Sigmoid colon (tissue), 7 donors: ENCODE measurements around the gene MLNR. TPM values are rescaled to one million over a fixed set of nuclear protein-coding genes. Genes with fewer than 3 reads are reported as not detected.

ENCODE experiments used
- DNase-seq: peaks from one replicate; pipeline ENCODE4 v3.0.0-alpha.2; 2019
- H3K27ac ChIP-seq, 4 donors: fragments of 200-600 bp; sonication (generic); one replicate each; pipeline ENCODE4 v1.5.1; 2016 to 2019; ENCODE audit warnings: mild to moderate bottlenecking in 1 of 4
- H3K27me3 ChIP-seq, 3 donors: fragments of 200-600 bp; sonication (generic); one replicate each; pipeline ENCODE4 v1.5.1; 2019; ENCODE audit warnings: mild to moderate bottlenecking in 1 of 3
- H3K36me3 ChIP-seq, 4 donors: fragments of 200-600 bp; sonication (generic); one replicate each; pipeline ENCODE4 v1.5.1; 2016 to 2019
- H3K4me1 ChIP-seq, 4 donors: fragments of 200-600 bp; sonication (generic); one replicate each; pipeline ENCODE4 v1.5.1; 2017 to 2019
- H3K4me3 ChIP-seq, 4 donors: fragments of 200-600 bp; sonication (generic); one replicate each; pipeline ENCODE4 v1.5.1; 2017 to 2019; ENCODE audit warnings: mild to moderate bottlenecking in 2 of 4, moderate library complexity in 1 of 4
- H3K9me3 ChIP-seq, 4 donors: fragments of 200-600 bp in 3 of 4; sonication (generic) in 3 of 4; one replicate each; pipeline versions ENCODE4 v1.5.1 to v1.6.1; 2013 to 2019
- CTCF ChIP-seq, 4 experiments: fragments of 450-650 bp in 3 of 4; fragments of 200-600 bp in 1 of 4; IDR thresholded peaks; one replicate each; pipeline ENCODE4 v1.5.1; 2016 to 2019; ENCODE audit warnings: antibody characterized with exemption in 4 of 4, mild to moderate bottlenecking in 3 of 4, moderate library complexity in 2 of 4
- EP300 ChIP-seq, 4 donors: sonication (generic); formaldehyde crosslinking; IDR thresholded peaks; one replicate each; pipeline ENCODE4 v1.6.1; 2017; ENCODE audit warnings: antibody characterized with exemption in 4 of 4
- POLR2A ChIP-seq, 2 donors: fragments of 450-650 bp; IDR thresholded peaks; one replicate each; pipeline ENCODE4 v1.6.1; 2016; ENCODE audit warnings: antibody characterized with exemption in 2 of 2, mild to moderate bottlenecking in 2 of 2, moderate library complexity in 2 of 2
- POLR2AphosphoS5 ChIP-seq, 4 donors: sonication (generic); formaldehyde crosslinking; IDR thresholded peaks; one replicate each; pipeline ENCODE4 v1.6.1; 2017; ENCODE audit warnings: antibody characterized with exemption in 4 of 4
- WGBS, 2 donors: extraction: QIAGEN DNeasy Blood & Tissue Kit; methylation state at CpG; one replicate each; pipeline ENCODE4 v1.1.7; 2013; 5-methylcytosine and 5-hydroxymethylcytosine counted together
- intact Hi-C: fragments of 100-400 bp; cut with DNase I; formaldehyde crosslinking; loops from one replicate; pipeline ENCODE4 v1.15.1; 2023
- polyA plus RNA-seq, 3 donors: library from polyadenylated mRNA; stranded (reverse); fragments of 200-250 nt; gene quantifications; one replicate each; pipeline ENCODE4 v1.2.3, GENCODE V29; 2013
- small RNA-seq, 3 donors: library from RNA; depleted of rRNA; stranded (forward); fragments of <200 nt; gene quantifications; one replicate each; pipeline ENCODE3, GENCODE V24; 2016
- total RNA-seq, 4 donors: library from RNA; depleted of rRNA; stranded (reverse); fragments of >200 nt; gene quantifications; one replicate each; pipeline ENCODE4 v1.1.0, GENCODE V29; 2016
- donor health status: healthy with polysubstance abuse.
- donor health status: Bipolar disorder and iron deficiency.
- donor health status: healthy.

MLNR gene
- total and polyA plus RNA-seq, 7 donors: 0.71 TPM; not detected in 6

- Histone ChIP-seq H3K27me3 (no peaks in the 10 kb centered on the region), H3K9me3 (no peaks in the 10 kb centered on the region), H3K27ac (no peak overlapping the region), H3K36me3 (peaks cover 9 to 78% (median 19%) of the 10 kb centered on the region in 4 donors), H3K4me1 (no peaks in the 10 kb centered on the region), H3K4me3 (no peak overlapping the region)
- 95% methylated on average over 6 of the region's 6 CpGs for WGBS, 2 donors
- TF ChIP-seq CTCF (IDR thresholded peaks at IDR 0.05) (no peak), POLR2A (IDR thresholded peaks at IDR 0.05) (no peak), POLR2AphosphoS5 (IDR thresholded peaks at IDR 0.05) (no peak), EP300 (IDR thresholded peaks at IDR 0.05) (no peak)
- DNase-seq: no peak
- intact Hi-C loops: no loop called here
These were observed 39.4 kb downstream of the MLNR start for GRCh38 chr13:49259586-49259985.

DNA sequence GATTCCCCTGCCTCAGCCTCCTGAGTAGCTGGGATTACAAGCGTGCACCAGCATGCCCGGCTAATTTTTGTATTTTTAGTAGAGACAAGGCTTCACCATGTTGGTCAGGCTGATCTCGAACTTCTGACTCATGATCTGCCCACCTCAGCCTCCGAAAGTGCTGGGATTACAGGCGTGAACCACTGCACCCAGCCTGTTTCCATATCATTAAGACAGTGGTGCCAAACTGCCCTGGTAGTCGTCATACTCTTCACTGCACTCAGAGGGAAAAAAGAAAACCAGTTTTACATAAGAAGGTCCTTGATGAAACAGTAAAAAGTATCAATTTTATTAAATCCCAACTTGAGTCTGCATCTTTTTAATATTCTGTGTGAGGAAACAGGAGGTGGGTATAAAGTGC lies 42.5 kb downstream of the MLNR start:
- Histone ChIP-seq H3K4me3 (no peak overlapping the region), H3K36me3 (peaks cover 5 to 57% (median 8%) of the 10 kb centered on the region in 4 donors), H3K4me1 (no peaks in the 10 kb centered on the region), H3K27ac (no peak overlapping the region), H3K27me3 (no peaks in the 10 kb centered on the region), H3K9me3 (no peaks in the 10 kb centered on the region)
- no peak for DNase-seq
- TF ChIP-seq POLR2A (IDR thresholded peaks at IDR 0.05) (no peak), POLR2AphosphoS5 (IDR thresholded peaks at IDR 0.05) (no peak), CTCF (IDR thresholded peaks at IDR 0.05) (no peak), EP300 (IDR thresholded peaks at IDR 0.05) (no peak)
- WGBS, 2 donors: 92 to 95% methylated on average over 6 of the region's 6 CpGs
- intact Hi-C loops: no loop called here

- no peak for TF ChIP-seq EP300 (IDR thresholded peaks at IDR 0.05)
- no peak for TF ChIP-seq POLR2A (IDR thresholded peaks at IDR 0.05)
- TF ChIP-seq CTCF (IDR thresholded peaks at IDR 0.05): no peak
- TF ChIP-seq POLR2AphosphoS5 (IDR thresholded peaks at IDR 0.05): no peak
- Histone ChIP-seq H3K9me3 (no peaks in the 10 kb centered on the region), H3K4me1 (no peaks in the 10 kb centered on the region), H3K27me3 (no peaks in the 10 kb centered on the region), H3K27ac (no peak overlapping the region), H3K4me3 (no peak overlapping the region), H3K36me3 (peaks cover 0 to 50% (median 3%) of the 10 kb centered on the region in 4 donors)
- 74 to 87% methylated on average over 2 of the region's 2 CpGs for WGBS, 2 donors
- DNase-seq: no peak
- intact Hi-C loops: no loop called here
These were observed 45.7 kb downstream of the MLNR start for GRCh38 chr13:49265822-49266221.

DNA sequence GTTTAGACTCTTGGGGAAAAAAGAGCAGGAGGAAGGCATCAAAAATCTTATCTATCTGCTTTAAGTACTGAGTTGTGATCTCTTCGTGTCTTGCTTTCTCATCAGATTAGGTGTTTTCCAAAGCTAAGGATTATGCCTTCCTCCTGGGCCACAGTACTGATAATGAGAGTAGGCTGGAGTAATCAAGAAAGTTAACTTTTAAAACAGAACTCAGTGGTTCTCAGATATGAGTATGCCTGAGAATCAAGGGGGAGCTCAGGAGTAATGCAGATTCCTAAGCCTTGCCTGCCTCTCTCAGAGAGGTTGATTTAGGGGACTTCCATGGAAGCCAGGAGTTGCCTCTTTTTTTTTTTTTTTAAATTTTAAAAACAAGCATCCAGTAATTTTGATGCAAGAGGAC lies 51.1 kb downstream of the MLNR start:
- DNase-seq: no peak
- H3K36me3 ChIP-seq: peaks cover 0 to 30% (median 0%) of the 10 kb centered on the region in 4 donors
- H3K4me3 ChIP-seq: no peak overlapping the region
- no peaks in the 10 kb centered on the region for H3K9me3 ChIP-seq
- 35 to 56% methylated on average over 1 of the region's 1 CpG for WGBS, 2 donors
- TF ChIP-seq EP300 (IDR thresholded peaks at IDR 0.05) (no peak), CTCF (IDR thresholded peaks at IDR 0.05) (no peak), POLR2A (IDR thresholded peaks at IDR 0.05) (no peak), POLR2AphosphoS5 (IDR thresholded peaks at IDR 0.05) (no peak)
- no peak overlapping the region for H3K27ac ChIP-seq
- no peaks in the 10 kb centered on the region for H3K4me1 ChIP-seq
- intact Hi-C loops: no loop called here
- no peaks in the 10 kb centered on the region for H3K27me3 ChIP-seq

Small RNA genes lying within 50 kb of the gene (small RNA-seq; reads per million reads assigned to genes)
- gene COX7CP1: 0 reads per million in 3 donors

Other genes starting within 250 kb of the MLNR start
- gene FNDC3A, start 244.4 kb upstream of the MLNR start, total RNA-seq: 10 to 100 TPM; 47.8 to 61.4 (median 54.3) TPM
- 10 to 100 TPM; 14.4 to 16.2 (median 15.8) TPM for gene FNDC3A, start 244.4 kb upstream of the MLNR start, polyA plus RNA-seq
- gene CDADC1, start 27.6 kb downstream of the MLNR start, total RNA-seq: 10 to 100 TPM in 1 of 4 donors, 1 to 10 TPM in 3; 6.5 to 12.2 (median 8.1) TPM
- gene CDADC1, start 27.6 kb downstream of the MLNR start, polyA plus RNA-seq: 1 to 10 TPM; 2.4 to 4.5 (median 3.5) TPM
- 100 to 1,000 TPM; 121 to 180 (median 150) TPM for gene CAB39L, start 223.7 kb downstream of the MLNR start, total RNA-seq
- 10 to 100 TPM in 1 of 3 donors, 1 to 10 TPM in 2; 5.5 to 15.6 (median 7.2) TPM for gene CAB39L, start 223.7 kb downstream of the MLNR start, polyA plus RNA-seq
- gene SETDB2, start 223.9 kb downstream of the MLNR start, total RNA-seq: 10 to 100 TPM in 3 of 4 donors, 1 to 10 TPM in 1; 7.5 to 12.5 (median 11.2) TPM
- 1 to 10 TPM; 3.6 to 4.9 (median 4.9) TPM for gene SETDB2, start 223.9 kb downstream of the MLNR start, polyA plus RNA-seq